ENCODE data around the gene TAPBP. TPM values are rescaled to one million over a fixed set of nuclear protein-coding genes. Genes with fewer than 3 reads are reported as not detected.
A peak's percentile ranks its signal among the peaks of the same experiment; 100 is the strongest.

The TAPBP gene
- total RNA-seq, 2 donors from 2014 or later: 7.0 to 11.1 TPM

- peaks cover 26% of the 10 kb centered on the region for H3K36me3 ChIP-seq (ENCODE audit: control insufficient read depth, insufficient read depth, low read length)
- H3K9me3 ChIP-seq (ENCODE audit: control insufficient read depth, low read length): no peaks in the 10 kb centered on the region
- no peak for TF ChIP-seq CTCF (conservative IDR thresholded peaks at IDR 0.05)
- no peak overlapping the region for H3K9ac ChIP-seq (ENCODE audit: extremely low read depth, low read length, poor library complexity, severe bottlenecking)
- peaks cover 32% of the 10 kb centered on the region for H3K36me3 Mint-ChIP-seq (ENCODE audit: low read depth)
- H3K4me3 Mint-ChIP-seq: peak overlapping the region; percentile 87
- peaks cover 38% of the 10 kb centered on the region for H3K4me1 Mint-ChIP-seq
- H3K9me3 Mint-ChIP-seq: no peaks in the 10 kb centered on the region
- DNase-seq: no peak
- H3K27me3 Mint-ChIP-seq (ENCODE audit: insufficient read depth): peaks cover 13% of the 10 kb centered on the region
- H3K27ac ChIP-seq (ENCODE audit: low read depth, low read length): no peak overlapping the region
- no peak overlapping the region for H3K27ac Mint-ChIP-seq
- no peak overlapping the region for H3K4me3 ChIP-seq (ENCODE audit: low read length)
- WGBS, 2 experiments (ENCODE audit: insufficient coverage in 1 of 2, insufficient read length in 1 of 2): 94 to 95% methylated on average over 7 to 15 of the region's 17 CpGs
- H3K4me1 ChIP-seq (ENCODE audit: control insufficient read depth, insufficient read depth, low read length): peaks cover 11% of the 10 kb centered on the region
- peaks cover 20% of the 10 kb centered on the region for H3K27me3 ChIP-seq (ENCODE audit: control insufficient read depth, insufficient read depth, low read length, poor library complexity, severe bottlenecking)
These were observed 2.1 kb upstream of the TAPBP start for GRCh38 chr6:33315793-33316602.

- Mint-ChIP-seq H3K27me3 (ENCODE audit: insufficient read depth) (peaks cover 13% of the 10 kb centered on the region), H3K9me3 (no peaks in the 10 kb centered on the region), H3K4me1 (peaks cover 38% of the 10 kb centered on the region), H3K36me3 (ENCODE audit: low read depth) (peaks cover 23% of the 10 kb centered on the region), H3K27ac (peak overlapping the region; percentile 16), H3K4me3 (peak overlapping the region; percentile 74)
- Histone ChIP-seq H3K9ac (ENCODE audit: extremely low read depth, low read length, poor library complexity, severe bottlenecking) (no peak overlapping the region), H3K9me3 (ENCODE audit: control insufficient read depth, low read length) (no peaks in the 10 kb centered on the region), H3K4me3 (ENCODE audit: low read length) (no peak overlapping the region), H3K27me3 (ENCODE audit: control insufficient read depth, insufficient read depth, low read length, poor library complexity, severe bottlenecking) (peaks cover 20% of the 10 kb centered on the region), H3K27ac (ENCODE audit: low read depth, low read length) (no peak overlapping the region), H3K4me1 (ENCODE audit: control insufficient read depth, insufficient read depth, low read length) (peaks cover 4% of the 10 kb centered on the region), H3K36me3 (ENCODE audit: control insufficient read depth, insufficient read depth, low read length) (peaks cover 18% of the 10 kb centered on the region)
- peak; percentile 79 for DNase-seq
- no peak for TF ChIP-seq CTCF (conservative IDR thresholded peaks at IDR 0.05)
- WGBS, 2 experiments (ENCODE audit: insufficient coverage in 1 of 2, insufficient read length in 1 of 2): 87 to 93% methylated on average over 37 to 47 of the region's 47 CpGs
These were observed 1.3 kb upstream of the TAPBP start for GRCh38 chr6:33314943-33315792.

GRCh38 chr6:33314515-33314942 is 651 bp upstream of the TAPBP start:
- H3K27ac Mint-ChIP-seq: peak overlapping the region; percentile 16

More at GRCh38 chr6:33314515-33314942, 651 bp upstream of the TAPBP start:
- 48 to 50% methylated on average over 2 to 6 of the region's 10 CpGs for WGBS, 2 experiments (ENCODE audit: insufficient coverage in 1 of 2, insufficient read length in 1 of 2)
- Mint-ChIP-seq H3K4me3 (peak overlapping the region; percentile 74), H3K9me3 (no peaks in the 10 kb centered on the region), H3K36me3 (ENCODE audit: low read depth) (peaks cover 17% of the 10 kb centered on the region), H3K27me3 (ENCODE audit: insufficient read depth) (peaks cover 13% of the 10 kb centered on the region), H3K4me1 (peaks cover 38% of the 10 kb centered on the region)
- Histone ChIP-seq H3K36me3 (ENCODE audit: control insufficient read depth, insufficient read depth, low read length) (peaks cover 11% of the 10 kb centered on the region), H3K27me3 (ENCODE audit: control insufficient read depth, insufficient read depth, low read length, poor library complexity, severe bottlenecking) (peaks cover 20% of the 10 kb centered on the region), H3K4me3 (ENCODE audit: low read length) (no peak overlapping the region), H3K9me3 (ENCODE audit: control insufficient read depth, low read length) (no peaks in the 10 kb centered on the region), H3K27ac (ENCODE audit: low read depth, low read length) (no peak overlapping the region), H3K4me1 (ENCODE audit: control insufficient read depth, insufficient read depth, low read length) (peaks cover 4% of the 10 kb centered on the region), H3K9ac (ENCODE audit: extremely low read depth, low read length, poor library complexity, severe bottlenecking) (no peak overlapping the region)
- TF ChIP-seq CTCF (conservative IDR thresholded peaks at IDR 0.05): no peak
- peak; percentile 73 for DNase-seq

Measured in endodermal cell (in vitro differentiated cells).